Measurements from ENCODE around the gene SNW1.

- TF ChIP-seq TEAD4 (CRISPR knock-in tag; IDR thresholded peaks at IDR 0.05): no peak
- TF ChIP-seq NR2C2 (CRISPR knock-in tag; IDR thresholded peaks at IDR 0.05): no peak
Measured at GRCh38 chr14:77760381-77761204, at the start of gene SNW1.
